Thyroid gland (tissue), 4 donors: ENCODE measurements around the gene PRKCG. TPM values are rescaled to one million over a fixed set of nuclear protein-coding genes. Genes with fewer than 3 reads are reported as not detected.
"Not testable (repeated sequence)": the region's sequence is repeated elsewhere in the genome, so short reads cannot be mapped to it uniquely, and the experiment has no call there.

ENCODE experiments used
- DNase-seq, 2 donors: peaks; one replicate each; pipeline ENCODE4 v3.0.0-alpha.2; 2019
- H3K27ac ChIP-seq, 3 donors: fragments of 200-600 bp; sonication (generic); 1 replicate in 2 of 3; 2 replicates in 1 of 3; pipeline ENCODE4 v1.5.1; 2016 to 2019; ENCODE audit warnings: mild to moderate bottlenecking in 1 of 3, moderate library complexity in 1 of 3
- H3K27me3 ChIP-seq: fragments of 200-600 bp; sonication (generic); one replicate; pipeline ENCODE4 v1.5.1; 2019
- H3K36me3 ChIP-seq, 2 donors: fragments of 200-600 bp; sonication (generic); one replicate each; pipeline ENCODE4 v1.5.1; 2016 to 2019
- H3K4me1 ChIP-seq, 2 donors: fragments of 200-600 bp; sonication (generic); one replicate each; pipeline ENCODE4 v1.5.1; 2017 to 2019
- H3K4me3 ChIP-seq, 3 donors: fragments of 200-600 bp; sonication (generic); replicated peaks in 1 of 3; 1 replicate in 2 of 3; 2 replicates in 1 of 3; pipeline ENCODE4 v1.5.1; 2016; ENCODE audit warnings: mild to moderate bottlenecking in 1 of 3
- H3K9me3 ChIP-seq: fragments of 200-600 bp; sonication (generic); one replicate; pipeline ENCODE4 v1.5.1; 2017
- CTCF ChIP-seq, 6 experiments: fragments of 200-600 bp in 3 of 6; fragments of 450-650 bp in 3 of 6; sonication (generic) in 3 of 6; IDR thresholded peaks; one replicate each; pipeline ENCODE4 v1.5.1; 2016 to 2019; ENCODE audit warnings: antibody characterized with exemption in 6 of 6, mild to moderate bottlenecking in 2 of 6, inconsistent platforms in 1 of 6, moderate library complexity in 1 of 6
- POLR2A ChIP-seq, 2 donors: fragments of 450-650 bp; IDR thresholded peaks; one replicate each; pipeline ENCODE4 v1.6.1; 2017; ENCODE audit warnings: antibody characterized with exemption in 2 of 2, mild to moderate bottlenecking in 2 of 2, moderate library complexity in 1 of 2
- WGBS, 2 donors: methylation state at CpG; one replicate each; pipeline ENCODE4 v1.1.5; 2017; 5-methylcytosine and 5-hydroxymethylcytosine counted together
- intact Hi-C: fragments of 100-400 bp; cut with DNase I; formaldehyde crosslinking; loops from one replicate; pipeline ENCODE4 v1.15.1; 2023
- total RNA-seq, 4 donors: library from RNA; depleted of rRNA; stranded (reverse); fragments of >200 nt; gene quantifications; one replicate each; pipeline ENCODE4 v1.2.3, GENCODE V29; 2016

Gene PRKCG
- total RNA-seq, 4 donors from 2014 or later: not detected

- H3K9me3 ChIP-seq: no peaks in the 10 kb centered on the region
- H3K27me3 ChIP-seq: peaks cover 9% of the 10 kb centered on the region
- TF ChIP-seq CTCF (IDR thresholded peaks at IDR 0.05) (no peak), POLR2A (IDR thresholded peaks at IDR 0.05) (no peak)
- no peaks in the 10 kb centered on the region for H3K4me1 ChIP-seq
- no peak for DNase-seq
- 39 to 55% methylated on average over 9 of the region's 9 CpGs for WGBS, 2 donors
- no peak overlapping the region for H3K4me3 ChIP-seq
- no peaks in the 10 kb centered on the region for H3K36me3 ChIP-seq
- intact Hi-C loops: no loop called here
- no peak overlapping the region for H3K27ac ChIP-seq
These were observed 63.4 kb downstream of the PRKCG start for GRCh38 chr19:53945441-53945840.

DNA sequence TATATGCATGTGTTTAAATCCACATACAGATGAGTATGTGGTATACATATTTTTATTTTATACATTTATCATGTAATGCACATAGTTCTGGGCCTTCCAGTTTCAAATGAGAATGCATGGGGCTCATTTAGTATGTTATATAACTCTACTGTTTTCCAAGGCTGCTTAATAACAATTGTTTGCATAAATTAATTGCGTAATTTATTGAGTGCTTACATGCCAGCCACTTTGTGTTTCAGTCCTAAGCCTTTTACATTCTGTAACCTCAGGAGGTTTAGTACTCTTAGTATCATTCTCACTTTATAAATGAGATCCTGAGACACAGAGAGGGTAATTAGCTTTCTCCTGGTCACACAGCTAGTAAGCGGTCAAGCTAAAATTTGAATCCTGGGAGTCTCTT is 64.0 kb downstream of the PRKCG start:
- no peak overlapping the region for H3K27ac ChIP-seq
- no peaks in the 10 kb centered on the region for H3K4me1 ChIP-seq
- peaks cover 9% of the 10 kb centered on the region for H3K27me3 ChIP-seq
- H3K36me3 ChIP-seq: no peaks in the 10 kb centered on the region
- no peak for DNase-seq
- intact Hi-C loops: no loop called here
- H3K9me3 ChIP-seq: no peaks in the 10 kb centered on the region
- WGBS, 2 donors: 97 to 98% methylated on average over 2 of the region's 2 CpGs
- H3K4me3 ChIP-seq: no peak overlapping the region
- TF ChIP-seq CTCF (IDR thresholded peaks at IDR 0.05) (no peak), POLR2A (IDR thresholded peaks at IDR 0.05) (no peak)

GRCh38 chr19:53947624-53948023 is 65.6 kb downstream of the PRKCG start:
- no peak for TF ChIP-seq POLR2A (IDR thresholded peaks at IDR 0.05)
- no peak for TF ChIP-seq CTCF (IDR thresholded peaks at IDR 0.05)
- no peaks in the 10 kb centered on the region for H3K27me3 ChIP-seq
- no peak overlapping the region for H3K4me3 ChIP-seq
- WGBS, 2 donors: 67 to 69% methylated on average over 5 of the region's 5 CpGs
- H3K36me3 ChIP-seq: no peaks in the 10 kb centered on the region
- DNase-seq: no peak
- H3K4me1 ChIP-seq: no peaks in the 10 kb centered on the region
- H3K27ac ChIP-seq: no peak overlapping the region
- intact Hi-C loops: no loop called here
- no peaks in the 10 kb centered on the region for H3K9me3 ChIP-seq

DNA sequence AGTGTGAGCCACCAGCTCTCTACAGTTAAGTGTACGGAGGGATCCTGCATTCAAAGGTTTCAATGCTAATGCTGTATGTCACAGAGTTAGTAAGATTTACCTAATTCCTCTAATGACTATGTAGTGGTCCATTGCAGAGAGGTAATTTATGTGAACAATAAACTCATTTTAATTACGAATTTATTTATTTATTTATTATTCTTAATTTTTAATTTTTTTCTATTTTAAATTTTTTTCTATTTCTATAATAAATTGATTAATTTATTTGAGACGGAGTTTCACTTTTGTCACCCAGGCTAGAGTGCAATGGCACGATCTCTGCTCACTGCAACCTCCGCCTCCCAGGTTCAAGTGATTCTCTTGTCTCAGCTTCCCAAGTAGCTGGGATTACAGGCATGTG is 66.6 kb downstream of the PRKCG start:
- H3K9me3 ChIP-seq, DNase-seq, H3K36me3 ChIP-seq, H3K4me1 ChIP-seq, H3K4me3 ChIP-seq, intact Hi-C loops, H3K27ac ChIP-seq, H3K27me3 ChIP-seq: not testable (repeated sequence)
- WGBS, 2 donors: 66 to 84% methylated on average over 5 of the region's 5 CpGs

- Histone ChIP-seq H3K27me3 (no peaks in the 10 kb centered on the region), H3K4me3 (no peak overlapping the region), H3K27ac (no peak overlapping the region), H3K36me3 (no peaks in the 10 kb centered on the region), H3K4me1 (no peaks in the 10 kb centered on the region), H3K9me3 (no peaks in the 10 kb centered on the region)
- DNase-seq: no peak
- TF ChIP-seq CTCF (IDR thresholded peaks at IDR 0.05) (no peak), POLR2A (IDR thresholded peaks at IDR 0.05) (no peak)
- WGBS, 2 donors: 41 to 50% methylated on average over 11 of the region's 11 CpGs
- intact Hi-C loops: no loop called here
These were observed 69.4 kb downstream of the PRKCG start for GRCh38 chr19:53951436-53951835.

GRCh38 chr19:53951947-53952346 is 70.0 kb downstream of the PRKCG start:
- DNase-seq: no peak
- no peaks in the 10 kb centered on the region for H3K36me3 ChIP-seq
- intact Hi-C loops: no loop called here
- H3K27me3 ChIP-seq: no peaks in the 10 kb centered on the region
- no peaks in the 10 kb centered on the region for H3K4me1 ChIP-seq
- no peaks in the 10 kb centered on the region for H3K9me3 ChIP-seq
- no peak overlapping the region for H3K4me3 ChIP-seq
- 80 to 87% methylated on average over 9 of the region's 9 CpGs for WGBS, 2 donors
- no peak for TF ChIP-seq POLR2A (IDR thresholded peaks at IDR 0.05)
- TF ChIP-seq CTCF (IDR thresholded peaks at IDR 0.05): no peak
- H3K27ac ChIP-seq: no peak overlapping the region
